B cell (primary cell): ENCODE data around the gene FAF1. TPM values are rescaled to one million over a fixed set of nuclear protein-coding genes. Genes with fewer than 3 reads are reported as not detected.

Experiments used
- ATAC-seq: fragments of 200-7000 bp; cut with Tn5 transposase; one replicate; pipeline ENCODE4 v1.10.0; 2021; ENCODE audit warnings: low read depth, mild to moderate bottlenecking, moderate number of reproducible peaks, moderate library complexity
- CTCF ChIA-PET: fragments of 350-600 bp; sonication (Branson Sonifier 250); formaldehyde crosslinking; loops from one replicate; lab custom pipeline; 2021; ENCODE audit warnings: antibody characterized with exemption, inconsistent platforms; lab: Charles Lee
- POLR2A ChIA-PET: fragments of 350-600 bp; sonication (Branson Sonifier 250); formaldehyde crosslinking; loops from one replicate; lab custom pipeline; 2021; ENCODE audit warnings: antibody characterized with exemption; lab: Charles Lee
- DNase-seq: peaks from one replicate; pipeline ENCODE4 v3.0.0; 2013
- H2AFZ ChIP-seq: 2 replicates; pipeline ENCODE4 v1.6.1; 2012; ENCODE audit warnings: mild to moderate bottlenecking, low read depth, low read length; ENCODE audit not compliant: insufficient read depth, poor library complexity, severe bottlenecking
- H3K27ac ChIP-seq, 2 donors: 1 replicate in 1 of 2; 2 replicates in 1 of 2; pipeline ENCODE4 v1.5.1; 2012 to 2013; ENCODE audit warnings: low read length in 2 of 2, mild to moderate bottlenecking in 2 of 2, moderate library complexity in 1 of 2
- H3K27me3 ChIP-seq, 4 experiments: fragments of 200-600 bp in 1 of 4; sonication (generic) in 1 of 4; replicated peaks in 1 of 4; 1 replicate in 2 of 4; 2 replicates in 2 of 4; pipeline versions ENCODE4 v1.6.1 to v1.7.0; 2013 to 2016; ENCODE audit warnings: low read length in 3 of 4, mild to moderate bottlenecking in 2 of 4, mixed read lengths in 1 of 4, moderate library complexity in 1 of 4; ENCODE audit not compliant: insufficient read depth in 4 of 4, control insufficient read depth in 3 of 4; ENCODE audit errors: control extremely low read depth in 1 of 4
- H3K36me3 ChIP-seq, 2 experiments: replicated peaks in 1 of 2; 1 replicate in 1 of 2; 2 replicates in 1 of 2; pipeline versions ENCODE4 v1.6.1 to v1.7.1; 2013; ENCODE audit warnings: low read length in 1 of 2; ENCODE audit not compliant: insufficient read depth in 2 of 2, control insufficient read depth in 1 of 2; ENCODE audit errors: control extremely low read depth in 1 of 2, extremely low read depth in 1 of 2
- H3K4me1 ChIP-seq, 2 donors: fragments of 200-600 bp in 1 of 2; sonication (generic) in 1 of 2; 1 replicate in 1 of 2; 2 replicates in 1 of 2; pipeline versions ENCODE4 v1.5.1 to v1.6.1; 2013 to 2017; ENCODE audit warnings: low read length in 2 of 2; ENCODE audit not compliant: control insufficient read depth in 2 of 2, insufficient read depth in 2 of 2
- H3K4me2 ChIP-seq: replicated peaks from 2 replicates; pipeline ENCODE3; 2012; ENCODE audit warnings: mild to moderate bottlenecking, low read depth, low read length; ENCODE audit not compliant: poor library complexity, severe bottlenecking
- H3K4me3 ChIP-seq, 5 experiments: fragments of 200-600 bp in 1 of 5; sonication (generic) in 1 of 5; 1 replicate in 3 of 5; 2 replicates in 2 of 5; pipeline versions ENCODE4 v1.5.1 to v1.7.0; 2011 to 2016; ENCODE audit warnings: low read length in 4 of 5, mild to moderate bottlenecking in 4 of 5, low read depth in 2 of 5, control low read depth in 1 of 5, moderate library complexity in 1 of 5; ENCODE audit not compliant: insufficient read depth in 1 of 5; ENCODE audit errors: control extremely low read depth in 1 of 5, extremely low read depth in 1 of 5
- H3K79me2 ChIP-seq: fragments of 200-600 bp; sonication (generic); one replicate; pipeline ENCODE4 v1.6.0; 2016; ENCODE audit warnings: low read length; ENCODE audit not compliant: control insufficient read depth, insufficient read depth
- H3K9ac ChIP-seq: fragments of 200-600 bp; sonication (generic); 2 replicates; pipeline ENCODE4 v1.6.1; 2017; ENCODE audit warnings: mild to moderate bottlenecking, low read length, moderate library complexity
- H3K9me3 ChIP-seq, 3 donors: one replicate each; pipeline versions ENCODE4 v1.6.1 to v1.7.1; 2013; ENCODE audit warnings: low read length in 2 of 3; ENCODE audit not compliant: control insufficient read depth in 2 of 3, insufficient read depth in 1 of 3; ENCODE audit errors: control extremely low read depth in 1 of 3
- H4K20me1 ChIP-seq: 2 replicates; pipeline ENCODE4 v1.6.0; 2012; ENCODE audit warnings: mild to moderate bottlenecking, low read length; ENCODE audit not compliant: insufficient read depth, control insufficient read depth, poor library complexity, severe bottlenecking
- H3K27ac Mint-ChIP-seq: one replicate; pipeline ENCODE4 v1.8.0; 2021; ENCODE audit warnings: mixed read lengths
- H3K27me3 Mint-ChIP-seq: one replicate; pipeline ENCODE4 v1.8.0; 2021; ENCODE audit warnings: mixed read lengths
- H3K4me1 Mint-ChIP-seq: one replicate; pipeline ENCODE4 v1.8.0; 2021; ENCODE audit warnings: mixed read lengths
- H3K4me3 Mint-ChIP-seq: one replicate; pipeline ENCODE4 v1.8.0; 2021; ENCODE audit warnings: mixed read lengths
- H3K9me3 Mint-ChIP-seq: one replicate; pipeline ENCODE4 v1.8.0; 2022; ENCODE audit warnings: mixed read lengths; ENCODE audit not compliant: insufficient read depth
- CTCF ChIP-seq: fragments of 200-600 bp; IDR thresholded peaks from one replicate; pipeline ENCODE4 v1.8.0; 2022; ENCODE audit warnings: antibody characterized with exemption, mild to moderate bottlenecking
- EZH2 ChIP-seq: IDR thresholded peaks from 2 replicates; pipeline ENCODE4 v1.6.1; 2012; ENCODE audit warnings: borderline replicate concordance, low read depth, mild to moderate bottlenecking, moderate library complexity, low read length; ENCODE audit not compliant: insufficient read depth, poor library complexity, severe bottlenecking
- WGBS: methylation state at CpG from one replicate; pipeline ENCODE4 v1.1.5; 2013; ENCODE audit warnings: missing lambda C conversion rate; ENCODE audit not compliant: insufficient coverage; 5-methylcytosine and 5-hydroxymethylcytosine counted together
- intact Hi-C: fragments of 100-400 bp; cut with micrococcal nuclease; formaldehyde crosslinking; loops from one replicate; pipeline ENCODE4 v1.10.0; 2022
- polyA plus RNA-seq: library from polyadenylated mRNA; depleted of rRNA; stranded (reverse); fragments of >200 nt; gene quantifications from 2 replicates; pipeline ENCODE4 v1.2.3, GENCODE V29; 2012
- total RNA-seq, 2 donors: library from RNA; stranded (reverse); fragments of 120-200 nt in 1 of 2; gene quantifications; 1 replicate in 1 of 2; 2 replicates in 1 of 2; pipeline versions ENCODE4 v1.2.3 to v1.2.4, GENCODE V29; 2013 to 2022

The FAF1 gene
- total and polyA plus RNA-seq, 2 donors (not counting 1 experiment from before 2014, with no cell fraction given): 10.1 to 58.4 TPM

DNA sequence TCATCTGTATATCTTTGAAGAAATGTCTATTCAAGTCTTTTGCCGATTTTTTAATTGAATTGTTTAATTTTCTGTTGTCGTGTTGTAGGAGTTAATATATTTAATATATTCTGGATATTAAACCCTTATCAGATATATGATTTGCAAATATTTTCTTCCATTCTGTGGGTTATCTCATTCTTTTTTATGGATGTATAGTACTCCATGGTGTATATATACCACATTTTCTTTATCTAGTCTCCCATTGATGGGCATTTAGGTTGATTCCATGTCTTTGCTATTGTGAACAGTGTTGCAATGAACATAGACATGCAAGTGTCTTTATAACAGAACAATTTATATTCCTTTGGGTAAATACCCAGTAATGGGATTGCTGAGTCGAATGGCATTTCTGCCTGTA is 436.5 kb downstream of the FAF1 start:
- H3K79me2 ChIP-seq: no peaks in the 10 kb centered on the region
- no peaks in the 10 kb centered on the region for H3K4me1 ChIP-seq
- peaks cover 1 to 7% of the 10 kb centered on the region in 2 experiments for H3K36me3 ChIP-seq
- intact Hi-C loops: no loop called here
- TF ChIP-seq CTCF: no peak
- no peak for TF ChIP-seq EZH2
- H3K4me2 ChIP-seq: no peak overlapping the region
- no peaks in the 10 kb centered on the region for H4K20me1 ChIP-seq
- ATAC-seq (no peak), DNase-seq (no peak)
- H3K9ac ChIP-seq: no peak overlapping the region
- Mint-ChIP-seq H3K27me3 (no peaks in the 10 kb centered on the region), H3K27ac (no peak overlapping the region), H3K4me3 (no peak overlapping the region), H3K4me1 (no peaks in the 10 kb centered on the region), H3K9me3 (peaks cover 7% of the 10 kb centered on the region)
- H3K9me3 ChIP-seq: peaks cover 0 to 4% (median 0%) of the 10 kb centered on the region in 3 donors
- CTCF ChIA-PET: no interaction called here
- WGBS: no CpG with 5 or more reads among the region's 3 CpGs
- POLR2A ChIA-PET: no interaction called here
- no peak overlapping the region for H2AFZ ChIP-seq
- H3K27me3 ChIP-seq: no peaks in the 10 kb centered on the region
- no peak overlapping the region for H3K4me3 ChIP-seq
- no peak overlapping the region for H3K27ac ChIP-seq

- Histone ChIP-seq H3K27ac (no peak overlapping the region), H3K36me3 (peaks cover 1 to 6% of the 10 kb centered on the region in 2 experiments), H3K4me3 (no peak overlapping the region), H3K27me3 (no peaks in the 10 kb centered on the region), H3K4me2 (no peak overlapping the region), H3K79me2 (no peaks in the 10 kb centered on the region), H3K9ac (no peak overlapping the region), H4K20me1 (no peaks in the 10 kb centered on the region), H2AFZ (no peak overlapping the region), H3K4me1 (no peaks in the 10 kb centered on the region), H3K9me3 (peaks cover 0 to 4% (median 0%) of the 10 kb centered on the region in 3 donors)
- ChIA-PET POLR2A (no interaction called here), CTCF (no interaction called here)
- ATAC-seq (no peak), DNase-seq (no peak)
- intact Hi-C loops: no loop called here
- Mint-ChIP-seq H3K27ac (no peak overlapping the region), H3K27me3 (no peaks in the 10 kb centered on the region), H3K4me3 (no peak overlapping the region), H3K9me3 (peaks cover 7% of the 10 kb centered on the region), H3K4me1 (no peaks in the 10 kb centered on the region)
- no CpG with 5 or more reads among the region's 1 CpG for WGBS
- no peak for TF ChIP-seq CTCF
- no peak for TF ChIP-seq EZH2
Measured at GRCh38 chr1:50522691-50523342, 437.2 kb downstream of the FAF1 start.
